ENCODE data around the gene AKT3.

DNA sequence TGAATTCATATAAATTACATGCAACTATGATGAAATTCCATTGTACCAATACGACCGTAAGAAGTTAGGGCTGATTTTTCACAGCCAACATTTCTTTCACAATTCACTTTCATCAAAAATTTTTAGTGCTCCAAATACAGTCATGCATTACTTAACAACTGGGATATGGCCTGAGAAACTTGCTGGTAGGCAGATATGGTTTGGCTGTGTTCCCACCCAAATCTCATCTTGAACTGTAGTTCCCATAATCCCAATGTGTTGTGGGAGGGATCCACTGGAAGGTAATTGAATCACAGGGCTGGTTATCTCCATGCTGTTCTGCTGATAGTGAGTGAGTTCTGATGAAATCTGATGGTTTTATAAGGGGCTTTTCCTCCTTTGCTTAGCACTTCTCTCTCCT, 244.4 kb downstream of the AKT3 start:
- TF ChIP-seq POLR2A (IDR thresholded peaks at IDR 0.05) (no peak), POLR2AphosphoS5 (IDR thresholded peaks at IDR 0.05; ENCODE audit: insufficient read depth in 1 of 2, low read depth in 1 of 2) (no peak)
- TF ChIP-seq, protein P1, sequence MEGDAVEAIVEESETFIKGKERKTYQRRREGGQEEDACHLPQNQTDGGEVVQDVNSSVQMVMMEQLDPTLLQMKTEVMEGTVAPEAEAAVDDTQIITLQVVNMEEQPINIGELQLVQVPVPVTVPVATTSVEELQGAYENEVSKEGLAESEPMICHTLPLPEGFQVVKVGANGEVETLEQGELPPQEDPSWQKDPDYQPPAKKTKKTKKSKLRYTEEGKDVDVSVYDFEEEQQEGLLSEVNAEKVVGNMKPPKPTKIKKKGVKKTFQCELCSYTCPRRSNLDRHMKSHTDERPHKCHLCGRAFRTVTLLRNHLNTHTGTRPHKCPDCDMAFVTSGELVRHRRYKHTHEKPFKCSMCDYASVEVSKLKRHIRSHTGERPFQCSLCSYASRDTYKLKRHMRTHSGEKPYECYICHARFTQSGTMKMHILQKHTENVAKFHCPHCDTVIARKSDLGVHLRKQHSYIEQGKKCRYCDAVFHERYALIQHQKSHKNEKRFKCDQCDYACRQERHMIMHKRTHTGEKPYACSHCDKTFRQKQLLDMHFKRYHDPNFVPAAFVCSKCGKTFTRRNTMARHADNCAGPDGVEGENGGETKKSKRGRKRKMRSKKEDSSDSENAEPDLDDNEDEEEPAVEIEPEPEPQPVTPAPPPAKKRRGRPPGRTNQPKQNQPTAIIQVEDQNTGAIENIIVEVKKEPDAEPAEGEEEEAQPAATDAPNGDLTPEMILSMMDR (IDR thresholded peaks at IDR 0.05) = no peak

Data from vagina (tissue), 2 donors.